ENCODE measurements around the gene ESYT1.

The ESYT1 gene

DNA sequence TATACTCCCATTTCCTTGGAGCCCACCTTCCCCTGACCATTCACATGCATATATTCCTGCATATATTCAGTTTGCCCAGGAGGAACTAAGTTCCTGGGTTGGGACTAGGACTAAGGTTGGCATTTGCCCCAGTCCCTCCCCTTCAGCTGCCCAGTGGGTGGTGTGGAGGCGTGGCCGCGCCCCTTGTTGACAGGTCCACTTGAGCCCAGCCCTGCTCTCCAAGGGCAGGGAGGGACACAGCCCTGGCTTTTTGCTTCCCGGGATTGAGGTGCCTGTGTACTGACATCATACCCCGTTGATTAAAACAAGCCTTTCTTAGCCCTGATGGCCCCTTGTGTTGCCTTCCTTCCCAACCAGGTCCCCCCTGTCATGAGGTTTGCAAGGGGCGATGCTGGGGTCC, 40.8 kb upstream of the ESYT1 start:
- TF ChIP-seq, protein P1, sequence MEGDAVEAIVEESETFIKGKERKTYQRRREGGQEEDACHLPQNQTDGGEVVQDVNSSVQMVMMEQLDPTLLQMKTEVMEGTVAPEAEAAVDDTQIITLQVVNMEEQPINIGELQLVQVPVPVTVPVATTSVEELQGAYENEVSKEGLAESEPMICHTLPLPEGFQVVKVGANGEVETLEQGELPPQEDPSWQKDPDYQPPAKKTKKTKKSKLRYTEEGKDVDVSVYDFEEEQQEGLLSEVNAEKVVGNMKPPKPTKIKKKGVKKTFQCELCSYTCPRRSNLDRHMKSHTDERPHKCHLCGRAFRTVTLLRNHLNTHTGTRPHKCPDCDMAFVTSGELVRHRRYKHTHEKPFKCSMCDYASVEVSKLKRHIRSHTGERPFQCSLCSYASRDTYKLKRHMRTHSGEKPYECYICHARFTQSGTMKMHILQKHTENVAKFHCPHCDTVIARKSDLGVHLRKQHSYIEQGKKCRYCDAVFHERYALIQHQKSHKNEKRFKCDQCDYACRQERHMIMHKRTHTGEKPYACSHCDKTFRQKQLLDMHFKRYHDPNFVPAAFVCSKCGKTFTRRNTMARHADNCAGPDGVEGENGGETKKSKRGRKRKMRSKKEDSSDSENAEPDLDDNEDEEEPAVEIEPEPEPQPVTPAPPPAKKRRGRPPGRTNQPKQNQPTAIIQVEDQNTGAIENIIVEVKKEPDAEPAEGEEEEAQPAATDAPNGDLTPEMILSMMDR (conservative IDR thresholded peaks at IDR 0.05; ENCODE audit: low read depth, low read length), result no peak
- H3K4me3 ChIP-seq (ENCODE audit: low read depth, low read length), result no peak overlapping the region
- DNase-seq (ENCODE audit: low read depth), result no peak

DNA sequence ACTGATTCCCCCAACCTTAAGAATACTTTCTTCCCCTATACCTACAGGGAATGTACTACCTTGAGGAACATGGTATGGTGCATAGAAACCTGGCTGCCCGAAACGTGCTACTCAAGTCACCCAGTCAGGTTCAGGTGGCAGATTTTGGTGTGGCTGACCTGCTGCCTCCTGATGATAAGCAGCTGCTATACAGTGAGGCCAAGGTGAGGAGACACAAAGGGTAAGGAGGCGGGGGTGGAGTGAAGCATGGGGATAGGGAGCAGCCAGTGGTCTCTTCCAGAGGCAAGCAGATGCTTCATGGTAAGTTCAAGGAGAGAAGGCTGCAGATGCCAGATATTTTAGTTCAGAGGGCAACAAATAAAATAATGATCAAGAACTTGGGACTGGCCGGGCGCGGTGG, 30.3 kb upstream of the ESYT1 start:
- no peak for DNase-seq (ENCODE audit: low read depth)

DNA sequence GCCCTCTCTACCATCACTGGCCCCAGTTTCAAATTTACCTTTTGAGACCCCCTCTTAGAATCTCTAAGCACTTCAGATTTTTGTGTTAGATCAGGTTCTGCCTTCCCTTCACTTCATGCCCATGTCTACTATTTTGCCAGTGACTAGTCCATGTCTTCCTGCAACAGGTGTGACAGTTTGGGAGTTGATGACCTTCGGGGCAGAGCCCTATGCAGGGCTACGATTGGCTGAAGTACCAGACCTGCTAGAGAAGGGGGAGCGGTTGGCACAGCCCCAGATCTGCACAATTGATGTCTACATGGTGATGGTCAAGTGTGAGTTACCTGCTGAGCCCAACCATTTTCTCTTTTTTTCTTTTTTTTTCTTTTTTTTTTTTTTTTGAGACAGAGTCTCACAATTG, 29.5 kb upstream of the ESYT1 start:
- DNase-seq (ENCODE audit: low read depth), result no peak
- H3K4me3 ChIP-seq (ENCODE audit: low read depth, low read length), result no peak overlapping the region
- TF ChIP-seq, protein P1 (conservative IDR thresholded peaks at IDR 0.05; ENCODE audit: low read depth, low read length), result no peak

More for the DNA sequence above, 30.3 kb upstream of the ESYT1 start:
- no peak overlapping the region for H3K4me3 ChIP-seq (ENCODE audit: low read depth, low read length)
- TF ChIP-seq, protein P1 (conservative IDR thresholded peaks at IDR 0.05; ENCODE audit: low read depth, low read length), result no peak

DNA sequence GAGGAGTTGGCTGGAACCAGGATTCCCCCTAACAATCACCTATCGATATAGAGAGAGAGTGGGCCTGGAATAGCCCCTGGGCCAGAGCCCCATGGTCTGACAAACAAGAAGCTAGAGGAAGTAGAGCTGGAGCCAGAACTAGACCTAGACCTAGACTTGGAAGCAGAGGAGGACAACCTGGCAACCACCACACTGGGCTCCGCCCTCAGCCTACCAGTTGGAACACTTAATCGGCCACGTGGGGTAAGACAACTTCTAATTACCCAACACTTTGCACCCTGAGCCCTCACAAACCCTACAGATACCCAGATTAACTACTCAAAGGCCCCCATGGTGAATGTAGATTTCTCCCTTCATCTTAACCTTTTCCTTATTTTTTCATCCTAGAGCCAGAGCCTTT, 28.3 kb upstream of the ESYT1 start:
- no peak overlapping the region for H3K4me3 ChIP-seq (ENCODE audit: low read depth, low read length)
- TF ChIP-seq, protein P1 (conservative IDR thresholded peaks at IDR 0.05; ENCODE audit: low read depth, low read length), result no peak
- DNase-seq (ENCODE audit: low read depth), result no peak

DNA sequence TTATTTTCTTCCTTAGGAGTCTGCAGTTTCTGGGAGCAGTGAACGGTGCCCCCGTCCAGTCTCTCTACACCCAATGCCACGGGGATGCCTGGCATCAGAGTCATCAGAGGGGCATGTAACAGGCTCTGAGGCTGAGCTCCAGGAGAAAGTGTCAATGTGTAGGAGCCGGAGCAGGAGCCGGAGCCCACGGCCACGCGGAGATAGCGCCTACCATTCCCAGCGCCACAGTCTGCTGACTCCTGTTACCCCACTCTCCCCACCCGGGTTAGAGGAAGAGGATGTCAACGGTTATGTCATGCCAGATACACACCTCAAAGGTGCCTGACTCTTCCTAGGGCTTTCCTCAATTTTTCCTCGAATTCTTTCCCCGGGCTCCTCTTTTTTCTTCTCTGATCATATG, 27.0 kb upstream of the ESYT1 start:
- TF ChIP-seq, protein P1 (conservative IDR thresholded peaks at IDR 0.05; ENCODE audit: low read depth, low read length), result no peak
- DNase-seq (ENCODE audit: low read depth), result no peak
- H3K4me3 ChIP-seq (ENCODE audit: low read depth, low read length), result no peak overlapping the region

DNA sequence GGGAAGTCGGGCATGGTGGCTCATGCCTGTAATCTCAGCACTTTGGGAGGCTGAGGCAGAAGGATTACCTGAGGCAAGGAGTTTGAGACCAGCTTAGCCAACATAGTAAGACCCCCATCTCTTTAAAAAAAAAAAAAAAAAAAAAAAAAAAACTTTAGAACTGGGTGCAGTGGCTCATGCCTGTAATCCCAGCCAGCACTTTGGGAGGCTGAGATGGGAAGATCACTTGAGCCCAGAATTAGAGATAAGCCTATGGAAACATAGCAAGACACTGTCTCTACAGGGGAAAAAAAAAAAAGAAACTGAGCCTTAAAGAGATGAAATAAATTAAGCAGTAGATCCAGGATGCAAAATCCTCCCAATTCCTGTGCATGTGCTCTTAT, 25.4 kb upstream of the ESYT1 start:
- TF ChIP-seq, protein P1 (conservative IDR thresholded peaks at IDR 0.05; ENCODE audit: low read depth, low read length), result no peak
- DNase-seq (ENCODE audit: low read depth), result no peak
- no peak overlapping the region for H3K4me3 ChIP-seq (ENCODE audit: low read depth, low read length)

DNA sequence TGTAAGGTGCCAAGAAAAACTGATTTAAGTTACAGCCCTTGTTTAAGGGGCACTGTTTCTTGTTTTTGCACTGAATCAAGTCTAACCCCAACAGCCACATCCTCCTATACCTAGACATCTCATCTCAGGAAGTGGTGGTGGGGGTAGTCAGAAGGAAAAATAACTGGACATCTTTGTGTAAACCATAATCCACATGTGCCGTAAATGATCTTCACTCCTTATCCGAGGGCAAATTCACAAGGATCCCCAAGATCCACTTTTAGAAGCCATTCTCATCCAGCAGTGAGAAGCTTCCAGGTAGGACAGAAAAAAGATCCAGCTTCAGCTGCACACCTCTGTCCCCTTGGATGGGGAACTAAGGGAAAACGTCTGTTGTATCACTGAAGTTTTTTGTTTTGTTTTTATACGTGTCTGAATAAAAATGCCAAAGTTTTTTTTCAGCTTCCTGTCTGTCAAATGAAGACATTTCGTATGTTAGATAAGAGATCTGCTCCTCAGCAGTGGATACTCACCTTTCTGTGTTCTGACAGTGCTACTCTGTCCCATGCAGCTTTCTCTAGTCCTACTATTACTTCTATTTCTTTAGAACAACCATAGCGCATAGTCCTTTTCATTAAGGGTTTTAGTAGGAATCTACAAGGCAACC, 24.9 kb upstream of the ESYT1 start:
- DNase-seq (ENCODE audit: low read depth), result no peak
- TF ChIP-seq, protein P1 (conservative IDR thresholded peaks at IDR 0.05; ENCODE audit: low read depth, low read length), result no peak
- H3K4me3 ChIP-seq (ENCODE audit: low read depth, low read length), result no peak overlapping the region
